Measurements from ENCODE around the gene ZNF574.
"Not testable (repeated sequence)": the region's sequence is repeated elsewhere in the genome, so short reads cannot be mapped to it uniquely, and the experiment has no call there.

The ZNF574 gene, protein sequence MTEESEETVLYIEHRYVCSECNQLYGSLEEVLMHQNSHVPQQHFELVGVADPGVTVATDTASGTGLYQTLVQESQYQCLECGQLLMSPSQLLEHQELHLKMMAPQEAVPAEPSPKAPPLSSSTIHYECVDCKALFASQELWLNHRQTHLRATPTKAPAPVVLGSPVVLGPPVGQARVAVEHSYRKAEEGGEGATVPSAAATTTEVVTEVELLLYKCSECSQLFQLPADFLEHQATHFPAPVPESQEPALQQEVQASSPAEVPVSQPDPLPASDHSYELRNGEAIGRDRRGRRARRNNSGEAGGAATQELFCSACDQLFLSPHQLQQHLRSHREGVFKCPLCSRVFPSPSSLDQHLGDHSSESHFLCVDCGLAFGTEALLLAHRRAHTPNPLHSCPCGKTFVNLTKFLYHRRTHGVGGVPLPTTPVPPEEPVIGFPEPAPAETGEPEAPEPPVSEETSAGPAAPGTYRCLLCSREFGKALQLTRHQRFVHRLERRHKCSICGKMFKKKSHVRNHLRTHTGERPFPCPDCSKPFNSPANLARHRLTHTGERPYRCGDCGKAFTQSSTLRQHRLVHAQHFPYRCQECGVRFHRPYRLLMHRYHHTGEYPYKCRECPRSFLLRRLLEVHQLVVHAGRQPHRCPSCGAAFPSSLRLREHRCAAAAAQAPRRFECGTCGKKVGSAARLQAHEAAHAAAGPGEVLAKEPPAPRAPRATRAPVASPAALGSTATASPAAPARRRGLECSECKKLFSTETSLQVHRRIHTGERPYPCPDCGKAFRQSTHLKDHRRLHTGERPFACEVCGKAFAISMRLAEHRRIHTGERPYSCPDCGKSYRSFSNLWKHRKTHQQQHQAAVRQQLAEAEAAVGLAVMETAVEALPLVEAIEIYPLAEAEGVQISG

DNA sequence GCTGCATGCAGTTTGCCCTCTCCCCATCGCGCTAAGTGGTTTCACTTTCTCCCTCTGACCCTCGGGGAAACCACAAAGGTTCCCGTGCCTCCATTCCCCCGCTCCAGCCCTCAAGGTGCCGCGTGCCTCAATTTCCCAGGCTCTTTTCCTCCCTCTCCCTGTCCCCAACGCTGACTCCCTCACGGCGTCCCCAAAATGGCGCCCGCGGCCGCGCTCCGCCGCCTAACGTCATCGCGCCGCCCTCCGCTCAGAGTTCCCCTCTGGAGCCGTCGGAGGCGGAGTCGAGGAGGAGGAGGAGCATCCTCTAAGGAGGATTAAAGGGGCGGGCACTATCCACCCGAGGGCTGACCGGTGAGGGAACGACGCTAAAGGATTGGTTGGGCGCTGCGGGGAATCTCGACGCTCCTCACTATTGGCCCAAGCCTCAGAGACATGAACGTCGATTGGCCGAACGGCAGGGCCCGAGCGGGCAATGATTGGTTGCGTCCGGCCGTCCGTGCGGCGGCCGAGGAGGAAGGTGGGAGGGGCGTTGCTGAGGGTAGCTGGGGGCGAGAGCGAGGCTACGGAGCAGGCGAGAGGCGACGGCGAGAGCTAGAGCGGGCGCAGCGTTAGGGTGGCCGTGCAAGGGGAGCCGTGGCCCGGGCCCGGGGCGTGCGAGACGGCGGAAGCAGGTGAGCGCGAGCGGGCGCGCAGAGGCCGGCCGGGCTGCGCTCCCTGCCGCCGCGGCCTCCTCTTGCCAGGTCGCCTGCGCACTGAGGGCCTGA, at the start of gene ZNF574:
ZNF574 (plus strand) TSS at position 551 of the 764 bp plus-strand sequence. CDS start 2,441 bp downstream, outside the sequence.
- DNase-seq: peak; percentile 99

DNA sequence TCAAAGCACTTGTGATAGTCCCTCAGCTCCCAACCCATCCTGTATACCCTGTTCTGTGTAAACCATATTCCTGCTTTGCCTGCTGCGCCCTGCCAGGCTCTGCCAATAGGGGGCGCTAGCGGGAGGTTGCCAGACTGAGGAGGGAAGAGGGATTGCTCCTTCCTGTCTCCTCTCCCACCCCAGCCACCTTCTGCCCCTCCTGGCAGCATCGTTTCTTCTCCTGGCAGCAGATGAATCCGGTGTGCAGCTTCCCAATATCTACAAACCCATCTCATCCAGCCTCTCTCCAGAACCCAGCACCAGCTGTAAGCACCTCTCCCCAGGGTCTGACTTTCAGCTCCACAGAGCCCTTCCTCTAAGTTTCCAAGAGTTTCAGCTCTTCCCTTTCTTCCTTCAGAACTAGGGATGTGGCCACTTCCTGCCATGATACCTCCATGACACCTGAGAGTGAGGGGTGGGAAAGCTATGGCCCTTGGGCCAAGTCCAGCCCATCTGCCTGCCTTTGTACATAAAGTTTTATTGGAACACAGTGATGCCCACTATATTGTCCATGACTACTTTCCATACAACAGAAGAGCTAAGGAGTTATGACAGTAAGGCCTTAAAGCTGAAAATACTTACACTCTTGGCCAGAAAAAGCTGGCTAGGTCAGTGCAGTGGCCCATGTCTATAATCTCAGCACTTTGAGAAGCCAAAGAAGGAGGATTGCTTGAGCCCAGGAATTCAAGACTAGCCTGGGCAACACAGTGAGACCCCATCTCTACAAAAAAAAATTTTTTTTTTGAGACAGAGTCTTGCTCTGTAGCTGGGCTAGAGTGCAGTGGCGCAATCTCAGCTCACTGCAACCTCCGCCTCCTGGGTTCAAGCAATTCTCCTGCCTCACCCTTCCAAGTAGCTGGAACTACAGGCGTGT, 47.4 kb upstream of the ZNF574 start:
- peak; percentile 15 for DNase-seq

DNA sequence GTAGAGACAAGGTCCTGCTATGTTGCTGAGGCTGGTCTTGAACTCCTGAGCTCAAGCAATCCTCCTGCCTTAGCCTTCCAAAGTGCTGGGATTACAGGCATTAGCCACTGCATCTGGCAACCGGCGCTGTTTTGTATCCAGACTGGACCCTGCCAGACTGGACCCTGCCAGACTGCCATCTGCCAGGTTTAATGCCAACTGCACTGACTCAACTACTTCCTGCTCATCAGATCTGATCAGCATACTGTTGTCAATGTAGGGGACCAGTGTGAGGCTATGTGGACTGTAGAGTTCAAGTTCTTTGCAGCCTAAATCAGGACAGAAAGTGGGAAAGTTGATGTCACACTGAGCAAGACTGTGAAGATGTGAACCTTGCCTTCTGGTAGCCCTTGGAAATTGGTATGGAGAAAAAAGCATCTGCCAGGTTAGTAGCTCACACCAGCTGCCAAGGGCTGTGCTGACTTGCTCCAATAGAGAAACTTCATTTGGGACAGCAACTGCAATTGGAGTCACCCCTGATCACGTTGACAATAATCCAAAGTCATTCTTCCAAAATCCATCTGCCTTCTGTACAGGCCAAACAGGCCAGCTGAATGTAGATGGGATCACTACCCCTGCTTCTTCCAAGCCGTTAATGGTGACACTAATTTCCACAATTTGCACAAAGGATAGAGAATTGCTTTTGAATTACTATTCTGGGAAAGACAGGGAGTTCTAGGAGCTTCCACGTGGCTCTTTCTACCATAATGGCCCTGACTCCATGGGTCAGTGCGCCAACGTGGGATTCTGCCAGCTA, 45.1 kb upstream of the ZNF574 start:
- DNase-seq: no peak

DNA sequence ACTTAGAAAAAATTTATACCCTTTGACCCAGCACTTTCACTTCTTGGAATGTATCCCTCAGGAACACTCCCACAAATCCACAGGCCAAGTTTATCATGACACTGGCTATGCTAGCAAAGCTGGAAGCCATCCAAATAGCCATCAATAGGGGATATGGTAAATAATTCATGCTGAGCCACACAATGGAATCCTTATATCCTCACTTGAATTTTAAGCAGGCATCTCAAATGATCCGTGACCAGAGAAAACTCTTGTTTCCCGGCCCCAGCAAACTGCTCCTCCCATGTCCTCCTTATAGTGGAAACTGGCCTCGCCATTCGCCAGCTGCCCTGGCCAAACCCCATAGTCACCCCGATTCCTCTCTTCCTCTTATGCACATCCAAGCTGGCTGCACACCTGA, 43.5 kb upstream of the ZNF574 start:
- no peak for DNase-seq

DNA sequence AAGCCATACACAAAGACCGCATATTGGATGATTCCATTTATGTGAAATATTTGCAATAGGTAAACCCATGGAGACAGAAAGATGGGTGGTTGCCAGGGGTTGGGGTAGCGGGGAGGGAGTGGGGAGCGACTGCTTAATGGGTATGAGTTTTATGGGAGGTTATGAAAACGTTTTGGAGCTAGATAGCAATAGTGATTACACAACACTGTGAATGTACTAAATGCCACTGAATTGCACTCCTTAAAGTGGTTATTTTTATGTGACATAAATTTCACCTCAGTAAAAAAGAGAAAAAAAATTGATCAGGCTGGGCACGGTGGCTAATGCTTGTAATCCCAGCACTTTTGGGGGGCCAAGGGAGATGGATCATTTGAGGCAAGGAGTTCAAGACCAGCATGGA, 42.6 kb upstream of the ZNF574 start:
- no peak for DNase-seq

DNA sequence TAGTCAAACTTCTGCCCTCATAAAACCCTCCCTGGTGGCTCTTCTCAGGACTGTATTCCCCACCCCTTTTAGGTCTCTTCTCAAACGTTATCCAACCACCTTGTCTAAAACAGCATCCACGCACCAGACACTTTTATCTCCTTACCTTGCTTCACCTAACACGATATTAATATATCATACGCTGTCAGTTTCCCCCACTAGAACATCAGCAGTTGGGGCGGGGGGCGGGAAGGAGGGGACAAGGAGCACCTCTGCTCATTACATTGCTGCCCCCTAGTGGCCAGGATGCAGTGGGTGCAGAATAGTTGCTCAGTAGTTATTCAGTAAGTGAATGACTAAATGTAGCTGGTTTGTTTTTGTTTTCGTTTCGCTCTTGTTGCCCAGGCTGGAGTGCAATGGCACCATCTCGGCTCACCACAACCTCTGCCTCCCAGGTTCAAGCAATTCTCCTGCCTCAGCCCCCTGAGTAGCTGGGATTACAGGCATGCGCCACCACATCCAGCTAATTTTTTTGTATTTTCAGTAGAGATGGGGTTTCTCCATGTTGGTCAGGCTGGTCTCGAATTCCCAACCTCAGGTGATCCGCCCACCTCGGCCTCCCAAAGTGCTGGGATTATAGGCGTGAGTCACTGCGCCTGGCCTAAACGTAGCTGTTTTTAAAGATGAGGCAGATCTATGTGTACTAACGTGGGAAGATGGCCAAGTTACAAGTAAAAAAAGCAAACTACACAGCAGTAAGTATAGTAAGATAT, 41.1 kb upstream of the ZNF574 start:
- DNase-seq: peak; percentile 73

DNA sequence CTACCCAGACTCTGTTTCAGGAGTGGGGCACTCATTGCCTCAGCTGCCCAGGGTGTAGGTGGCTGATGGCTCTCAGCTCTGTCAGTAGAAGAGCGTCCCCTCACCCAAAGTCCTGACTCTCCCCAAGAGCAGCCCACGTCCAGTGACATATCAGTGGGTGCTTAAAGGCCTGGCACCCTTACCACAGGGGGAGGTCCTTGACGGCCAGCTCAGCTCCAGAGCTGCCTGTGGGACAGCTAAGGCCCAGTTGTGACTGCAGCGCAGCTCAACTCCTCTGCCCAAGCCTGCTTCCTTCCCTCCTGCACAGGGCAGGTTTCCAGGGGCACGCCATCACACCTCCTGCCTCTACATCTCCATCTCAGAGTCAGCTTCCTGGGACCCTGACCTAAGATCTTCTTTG, 38.3 kb upstream of the ZNF574 start:
- DNase-seq: no peak

DNA sequence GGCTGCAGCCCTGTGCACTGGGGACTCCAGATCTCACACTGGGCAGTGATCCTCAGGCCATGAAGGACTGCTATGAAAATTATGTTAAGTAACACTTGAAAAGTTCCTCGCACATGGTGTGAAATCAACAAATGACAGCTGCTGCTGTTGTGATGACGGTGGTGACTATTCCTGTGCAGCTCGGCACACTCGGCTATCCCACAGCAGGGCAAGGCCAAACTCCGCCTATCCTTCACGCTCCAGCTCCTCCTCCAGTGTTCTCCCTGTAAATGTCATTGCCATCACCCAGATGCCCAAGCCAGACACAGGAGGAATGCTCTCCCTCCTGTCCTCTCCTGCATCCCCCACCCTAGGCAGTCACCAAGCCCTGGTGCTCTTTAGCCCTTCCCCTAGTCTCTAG, 37.3 kb upstream of the ZNF574 start:
- DNase-seq: no peak

DNA sequence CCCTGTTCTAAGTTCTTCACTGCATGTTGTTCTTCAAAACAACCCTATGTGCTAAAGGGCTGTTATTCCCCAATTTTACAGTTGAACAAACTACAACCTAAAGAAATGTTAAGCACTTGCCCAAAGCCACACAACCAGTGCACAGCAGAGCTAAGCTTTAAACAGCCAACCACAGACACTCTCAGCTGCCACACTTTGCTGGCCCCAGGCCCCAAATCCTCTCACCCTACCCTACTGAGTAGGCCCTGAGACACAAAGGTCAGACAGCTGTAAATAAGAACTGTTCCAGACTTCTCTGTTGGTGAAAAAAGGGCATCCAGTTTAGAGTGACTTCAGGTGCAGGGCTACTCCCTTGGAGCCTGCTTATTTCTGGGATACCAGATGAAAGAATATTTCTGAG, 35.9 kb upstream of the ZNF574 start:
- DNase-seq: no peak

DNA sequence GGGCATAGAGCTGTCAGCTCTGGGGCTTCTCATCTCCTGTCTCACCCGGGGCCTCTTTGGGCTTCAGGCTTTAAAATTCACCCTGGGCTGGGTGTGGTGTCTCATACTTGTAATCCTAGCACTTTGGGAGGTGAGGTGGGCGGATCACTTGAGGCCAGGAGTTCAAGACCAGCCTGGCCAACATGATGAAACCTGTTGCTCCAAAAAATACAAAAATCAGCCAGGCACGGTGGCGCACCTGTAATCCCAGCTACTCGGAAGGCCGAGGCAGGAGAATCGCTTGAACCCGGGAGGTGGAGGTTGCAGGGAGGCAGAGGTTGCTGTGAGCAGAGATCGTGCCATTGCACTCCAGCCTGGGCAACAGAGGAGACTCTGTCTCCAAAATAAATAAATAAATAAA, 35.5 kb upstream of the ZNF574 start:
- DNase-seq: not testable (repeated sequence)

DNA sequence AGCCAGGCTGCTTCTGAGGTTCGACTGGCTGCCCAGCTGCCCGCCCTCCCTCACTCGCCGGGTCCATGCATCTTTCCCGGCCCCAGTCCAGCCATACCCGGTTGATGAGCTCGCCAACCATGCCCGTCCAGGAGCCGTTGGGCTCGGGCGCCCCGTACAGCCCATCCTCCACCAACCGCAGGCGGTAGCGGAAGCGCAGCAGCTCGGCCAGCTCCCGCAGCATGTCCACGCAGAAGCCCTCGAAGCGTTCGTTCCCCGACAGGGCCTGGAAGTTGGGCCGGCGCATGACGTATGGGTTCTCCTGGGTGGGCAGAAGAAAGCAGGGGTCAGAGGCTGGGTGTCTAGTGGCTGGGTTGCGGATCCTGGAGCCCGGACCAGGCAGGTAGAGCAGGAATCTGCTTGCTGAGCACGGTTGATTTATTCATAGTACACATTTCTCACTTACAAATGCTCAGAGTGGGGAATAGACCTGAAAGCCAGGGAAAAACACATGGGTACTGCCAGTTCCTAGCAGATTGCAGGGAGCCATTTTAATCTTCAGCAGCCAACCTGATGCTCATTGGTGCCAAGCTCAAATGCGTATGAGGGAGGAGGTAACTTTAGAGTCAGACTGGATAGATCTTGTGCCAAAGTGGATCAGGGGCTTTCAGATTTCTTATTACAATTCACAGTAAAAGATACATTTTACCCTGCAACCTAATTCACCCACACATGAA, 33.4 kb upstream of the ZNF574 start:
- no peak for DNase-seq

DNA sequence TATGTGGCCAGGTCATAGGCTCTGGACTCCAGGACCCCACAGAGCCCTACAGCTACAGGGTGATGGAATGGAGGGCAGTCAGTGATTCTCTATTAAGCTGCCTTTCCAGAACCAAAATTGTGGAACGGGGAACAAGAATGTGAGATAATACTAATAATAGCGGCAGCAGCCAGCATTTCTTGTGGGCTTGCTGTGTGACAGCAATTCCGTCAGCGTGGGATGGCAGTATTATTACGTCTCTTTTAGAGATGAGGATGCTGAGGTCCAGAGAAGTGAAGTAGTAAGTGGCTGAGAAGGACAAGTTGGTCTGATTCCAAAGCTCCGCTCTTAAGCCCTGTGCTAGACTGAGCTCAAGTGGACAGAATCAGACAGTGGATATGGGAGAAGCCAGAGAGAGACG, 30.4 kb upstream of the ZNF574 start:
- DNase-seq: no peak

DNA sequence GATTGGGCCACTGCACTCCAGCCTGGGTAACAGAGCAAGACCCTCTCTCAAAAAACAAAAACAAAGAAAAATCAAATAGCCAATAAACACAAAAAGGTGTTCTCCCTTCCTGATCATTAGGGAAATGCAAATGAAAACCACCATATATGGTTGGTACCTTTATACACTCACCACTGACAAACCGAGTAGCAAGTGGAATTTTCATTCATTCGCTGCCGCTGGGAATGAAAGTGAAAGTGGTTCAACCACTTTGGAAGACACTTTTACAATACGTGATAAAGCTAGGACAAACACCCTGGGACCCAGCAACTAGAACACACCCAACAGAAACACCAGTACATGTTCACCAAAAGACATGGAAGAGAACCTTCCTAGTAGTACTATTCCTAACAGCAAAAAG, 27.0 kb upstream of the ZNF574 start:
- DNase-seq: peak; percentile 26

DNA sequence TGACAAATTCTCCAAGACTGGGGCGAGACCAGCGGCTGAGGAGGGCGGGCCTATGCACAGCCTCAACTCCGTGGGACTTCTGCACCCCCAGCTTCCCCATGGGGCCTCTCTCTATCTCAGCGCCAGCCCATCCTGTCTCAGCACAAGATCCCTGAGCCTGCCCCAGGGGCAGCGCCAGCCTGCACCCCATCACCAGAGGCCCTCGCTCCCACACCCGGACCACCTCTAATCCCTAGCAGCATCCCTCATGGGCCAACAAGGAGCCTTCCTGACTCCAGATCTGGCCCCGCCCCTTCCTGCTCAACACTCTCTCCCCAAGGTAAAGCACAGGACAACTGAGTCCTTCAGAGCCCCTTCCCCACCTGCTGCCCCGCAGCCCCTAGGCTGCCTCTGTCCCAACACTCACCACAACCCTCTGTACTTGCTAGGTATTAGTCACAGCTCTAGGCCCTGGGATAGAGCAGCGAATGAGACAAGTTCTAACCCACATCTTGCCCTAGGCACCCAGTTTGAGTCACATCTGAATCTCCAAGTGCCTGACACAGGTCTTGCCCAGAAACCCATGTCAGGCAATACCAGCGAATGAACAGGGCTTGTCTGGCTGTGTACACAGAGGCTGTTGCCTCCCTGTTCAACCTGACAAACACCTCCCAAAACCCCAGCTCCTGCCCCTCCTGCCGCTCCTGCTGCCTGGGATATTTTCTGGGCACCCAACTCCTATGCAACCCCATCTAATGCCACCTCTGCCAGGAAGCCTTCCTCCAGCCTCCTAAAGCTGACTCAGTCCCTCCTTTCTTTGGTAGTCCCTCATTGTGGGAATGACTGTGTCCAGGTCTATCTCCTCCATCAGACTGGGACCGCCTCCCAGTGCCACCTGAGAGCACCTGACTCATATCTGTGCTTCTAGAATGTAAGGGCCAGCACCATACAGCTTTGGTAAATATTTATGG, 24.5 kb upstream of the ZNF574 start:
- DNase-seq: no peak

DNA sequence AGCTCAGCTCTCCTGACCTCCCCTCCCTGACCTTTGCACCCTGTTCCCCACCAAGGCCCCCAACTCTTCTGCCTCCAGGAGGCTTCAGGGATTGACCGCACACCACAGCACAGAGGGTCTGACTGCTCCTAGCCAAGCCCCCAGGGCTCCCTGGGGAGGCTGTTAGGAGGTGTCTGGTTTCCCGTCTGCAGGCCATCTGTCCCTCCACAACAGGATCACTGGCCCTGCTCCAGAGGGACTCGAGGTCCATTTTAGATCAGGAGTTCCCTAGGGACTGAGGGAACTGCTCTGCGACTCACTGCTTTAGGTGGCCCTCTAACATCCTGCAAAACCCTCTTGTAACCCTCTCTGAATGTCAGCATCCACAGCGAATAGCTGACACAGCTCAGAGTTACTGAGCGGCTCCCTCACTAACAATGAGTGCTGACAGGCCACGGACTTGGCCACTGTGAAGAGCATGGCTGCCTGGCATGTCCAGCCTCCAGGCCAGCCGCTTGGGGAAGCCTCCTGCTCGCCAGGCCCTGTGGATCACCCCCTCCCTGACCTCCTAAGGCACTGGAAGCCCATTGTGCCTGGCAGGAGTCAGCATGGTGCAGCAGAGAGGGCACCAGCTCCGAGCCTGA, 23.6 kb upstream of the ZNF574 start:
- no peak for DNase-seq

DNA sequence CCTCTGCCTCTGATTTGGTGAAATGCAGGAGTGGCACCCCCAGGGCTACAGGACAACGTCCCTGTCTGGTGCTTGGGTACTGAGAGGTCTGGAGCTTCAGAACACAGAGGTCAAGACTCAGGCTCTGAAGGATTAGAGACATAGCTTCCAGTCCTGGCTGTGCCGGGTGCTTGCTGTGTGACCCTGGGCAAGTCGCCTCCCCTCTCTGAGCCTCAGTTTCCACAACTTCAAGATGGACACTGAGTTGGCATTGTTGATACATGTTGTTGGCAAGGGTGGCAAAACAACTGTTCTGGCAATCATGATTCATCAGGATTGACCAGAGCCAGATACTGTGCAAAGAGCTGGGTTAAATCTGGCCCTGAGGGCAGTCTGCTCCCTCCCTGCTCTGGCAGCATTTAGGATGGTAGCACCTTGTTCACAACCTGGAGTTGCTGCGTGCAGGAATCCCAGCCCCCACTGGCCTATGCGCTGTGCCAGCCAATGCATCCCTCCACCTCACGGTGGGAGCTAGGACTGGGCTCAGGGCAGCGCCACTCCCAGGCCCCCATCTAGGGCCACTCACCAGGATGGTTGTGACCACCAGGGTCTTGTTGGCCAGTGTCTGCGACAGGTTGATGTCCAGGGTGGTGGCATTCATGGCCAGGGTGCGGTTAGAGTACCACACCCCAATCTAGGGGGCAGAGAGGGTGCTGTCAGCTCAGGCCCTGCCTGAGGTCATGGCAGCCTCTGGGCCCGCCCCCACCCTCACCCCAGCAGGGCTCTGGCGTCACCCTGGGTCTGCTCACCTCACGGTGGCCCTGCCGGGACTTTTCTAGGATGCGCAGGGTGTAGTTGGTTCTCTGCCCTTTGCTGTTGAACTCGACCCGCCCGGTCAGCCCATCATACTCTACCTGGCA, 22.7 kb upstream of the ZNF574 start:
- DNase-seq: no peak

DNA sequence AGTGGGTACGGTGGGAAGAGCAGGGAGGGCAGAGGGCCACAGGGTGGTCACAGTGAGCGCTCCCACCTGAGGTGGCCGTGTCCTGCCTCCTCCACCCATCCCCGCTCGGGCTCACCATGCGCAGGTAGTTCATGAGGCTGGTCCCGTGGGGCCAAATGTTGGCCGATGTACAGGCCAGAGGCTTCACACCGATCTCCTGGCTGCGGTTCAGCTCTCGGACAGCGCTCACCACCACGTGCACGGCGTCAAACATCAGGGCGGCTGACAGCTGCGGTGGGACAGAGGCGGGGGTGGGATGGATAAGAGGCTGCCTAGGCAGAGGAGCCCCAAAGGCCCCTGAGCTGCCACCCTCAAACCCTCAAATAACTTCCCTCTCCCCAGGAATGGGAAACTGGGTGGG, 21.8 kb upstream of the ZNF574 start:
- no peak for DNase-seq
